GM21367 (cell line): ENCODE data around the gene KRT34.
"Not testable (repeated sequence)": the region's sequence is repeated elsewhere in the genome, so short reads cannot be mapped to it uniquely, and the experiment has no call there.

Experiments
- ATAC-seq: cut with Tn5 transposase; IDR thresholded peaks from one replicate; pipeline ENCODE4 v1.9.1; 2021; ENCODE audit not compliant: unreplicated experiment

KRT34 gene

DNA sequence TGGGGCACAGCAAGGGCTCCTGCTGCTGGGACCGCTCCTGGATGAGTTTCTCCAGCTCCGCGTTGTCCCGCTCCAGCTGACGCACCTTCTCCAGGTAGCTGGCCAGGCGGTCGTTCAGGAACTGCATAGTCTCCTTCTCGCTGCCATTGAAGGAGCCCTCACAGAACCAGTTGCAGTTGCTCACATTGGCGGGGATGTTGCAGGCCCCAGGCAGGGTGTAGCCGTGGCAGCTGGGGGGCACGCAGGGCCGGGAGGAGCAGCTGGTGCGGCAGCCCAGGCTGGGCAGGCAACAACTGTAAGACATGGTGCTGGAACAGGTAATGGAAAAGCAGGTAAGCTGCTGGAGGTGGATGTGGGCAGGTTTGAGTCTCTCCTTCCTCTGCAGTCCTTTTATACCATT is at the start of gene KRT34:
KRT34 (minus strand) TSS at position 364 of the 400 bp plus-strand sequence; CDS start at position 304, 60 bp downstream.
- not testable (repeated sequence) for ATAC-seq

DNA sequence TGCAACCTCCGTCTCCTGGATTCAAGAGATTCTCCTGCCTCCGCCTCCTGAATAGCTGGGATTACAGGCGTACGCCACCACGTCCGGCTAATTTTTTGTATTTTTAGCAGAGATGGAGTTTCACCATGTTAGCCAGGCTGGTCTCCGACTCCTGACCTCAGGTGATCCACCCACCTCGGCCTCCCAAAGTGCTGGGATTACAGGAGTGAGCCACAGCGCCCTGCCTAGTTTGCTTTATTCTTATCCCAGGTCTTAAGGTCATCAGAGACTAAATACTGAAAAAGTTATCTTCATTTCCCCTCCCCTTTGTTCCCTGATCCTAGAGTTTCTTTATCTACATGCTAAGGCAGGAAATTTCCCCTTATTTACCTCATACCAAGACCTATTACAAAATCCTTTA is 48.3 kb upstream of the KRT34 start:
- ATAC-seq: not testable (repeated sequence)

- no peak for ATAC-seq
Observed at GRCh38 chr17:41429667-41430066, 47.6 kb upstream of the KRT34 start.

GRCh38 chr17:41428591-41429291 is 46.6 kb upstream of the KRT34 start:
- no peak for ATAC-seq

DNA sequence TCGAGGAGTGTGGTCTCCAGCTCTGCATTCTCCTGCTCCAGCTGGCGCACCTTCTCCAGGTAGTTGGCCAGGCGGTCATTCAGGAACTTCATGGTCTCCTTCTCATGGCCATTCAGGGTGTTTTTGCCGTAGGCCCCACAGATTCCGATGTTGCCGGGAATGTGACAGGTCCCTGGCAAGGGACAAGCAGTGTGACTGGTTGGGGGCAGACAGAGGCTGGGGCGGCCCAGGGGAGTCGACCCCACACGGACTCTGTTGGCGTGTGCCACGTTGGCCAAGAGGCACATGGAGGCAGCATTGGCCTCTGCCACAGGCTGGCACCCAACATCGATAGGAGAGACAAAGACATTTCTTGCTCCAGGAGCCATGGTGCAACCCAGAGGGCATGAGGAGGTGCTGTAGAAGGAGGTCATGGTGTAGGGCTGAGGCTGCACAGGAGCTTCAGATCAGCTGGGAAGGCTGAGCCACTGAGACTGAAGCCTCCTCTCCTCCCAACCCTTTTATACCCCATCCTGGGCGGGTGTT is 42.1 kb upstream of the KRT34 start, which contains the start of gene KRT37:
KRT37 (minus strand) TSS at position 475 of the 525 bp plus-strand sequence; CDS start at position 413, 62 bp downstream.
- no peak for ATAC-seq

DNA sequence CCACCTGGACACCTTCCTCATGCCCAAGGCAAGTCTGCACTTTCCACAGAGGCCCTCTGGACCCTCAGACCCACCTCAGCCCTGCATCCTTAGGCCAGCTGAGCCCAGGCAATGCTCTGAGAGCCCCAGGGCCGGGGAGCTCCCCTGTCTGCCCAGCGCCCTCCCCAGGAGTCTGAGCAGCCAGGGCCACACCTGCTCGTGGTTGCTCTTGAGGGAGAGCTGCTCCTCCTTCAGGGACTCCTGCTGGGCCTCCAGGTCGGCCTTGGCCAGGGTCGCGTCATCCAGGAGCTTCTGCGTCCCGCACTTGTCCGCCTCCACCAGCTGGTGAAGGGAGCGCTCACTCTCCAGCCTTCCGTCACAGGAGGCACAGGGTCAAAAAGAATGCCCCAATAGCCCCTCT is 40.5 kb upstream of the KRT34 start:
- not testable (repeated sequence) for ATAC-seq

- ATAC-seq: no peak
Observed at GRCh38 chr17:41421617-41422016, 39.5 kb upstream of the KRT34 start.

- ATAC-seq: no peak
Observed at GRCh38 chr17:41421116-41421515, 39.0 kb upstream of the KRT34 start.

DNA sequence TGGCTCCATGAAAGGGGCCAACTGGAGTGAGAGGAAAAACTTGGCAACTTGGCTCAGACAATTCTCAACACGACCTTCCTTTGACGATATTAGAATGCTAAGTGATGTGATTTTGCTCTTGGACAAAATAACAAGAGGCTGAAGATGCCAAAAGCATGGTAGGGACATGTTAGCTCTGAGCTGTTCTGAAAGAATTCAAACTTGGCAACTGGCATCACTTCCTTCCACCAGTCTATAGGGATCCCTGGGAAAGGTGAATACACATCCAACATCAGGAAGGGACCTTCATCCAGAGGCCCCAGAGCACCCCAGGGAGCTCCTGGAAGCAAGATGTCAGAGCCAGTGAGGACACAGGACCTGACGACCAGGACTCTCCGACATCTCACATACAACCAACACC is 38.0 kb upstream of the KRT34 start:
- no peak for ATAC-seq

GRCh38 chr17:41419716-41420115 is 37.6 kb upstream of the KRT34 start:
- no peak for ATAC-seq

- no peak for ATAC-seq
Observed at GRCh38 chr17:41418116-41418860, 36.2 kb upstream of the KRT34 start.

DNA sequence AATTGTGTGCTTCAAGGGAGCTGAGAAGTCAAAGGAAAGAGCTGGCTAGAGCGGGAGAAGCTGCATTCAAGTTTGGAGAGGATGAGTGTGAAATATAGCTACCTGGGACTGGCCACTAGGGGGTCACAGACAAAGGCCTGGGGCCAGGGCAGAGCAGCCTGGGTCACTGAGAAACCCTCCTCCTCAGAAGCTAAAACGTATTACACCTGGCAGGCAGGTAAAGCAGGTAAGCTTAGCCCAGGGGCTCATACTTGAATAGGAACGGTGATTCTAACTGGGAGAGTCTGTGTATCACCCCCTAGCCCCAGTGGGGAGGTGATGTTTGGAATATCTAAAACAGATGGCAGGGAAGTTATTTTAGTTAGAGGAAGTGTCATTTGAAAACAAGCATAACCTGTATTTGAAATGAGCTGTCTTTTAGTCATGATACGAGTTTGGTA is 35.5 kb upstream of the KRT34 start:
- no peak for ATAC-seq

DNA sequence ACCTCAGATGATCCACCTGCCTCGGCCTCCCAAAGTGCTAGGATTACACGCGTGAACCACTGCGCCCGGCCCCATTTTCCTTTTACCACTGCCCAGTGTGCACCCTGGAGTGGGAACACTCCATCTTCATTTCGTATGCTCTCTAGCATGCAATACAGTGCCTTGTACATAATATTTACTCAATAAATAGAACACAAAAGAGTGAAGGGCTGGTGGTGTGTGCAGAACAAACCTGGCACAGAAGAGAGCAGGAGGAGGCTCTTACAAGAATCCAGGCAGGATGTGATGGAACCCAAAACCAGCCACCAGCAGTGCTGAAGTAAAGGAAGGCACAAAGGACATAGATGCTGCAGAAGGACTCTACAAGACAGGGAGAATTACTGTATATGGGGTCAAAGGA is 35.0 kb upstream of the KRT34 start:
- no peak for ATAC-seq

GRCh38 chr17:41416479-41416878 is 34.4 kb upstream of the KRT34 start:
- no peak for ATAC-seq

GRCh38 chr17:41415833-41416335 is 33.8 kb upstream of the KRT34 start:
- no peak for ATAC-seq

- no peak for ATAC-seq
Observed at GRCh38 chr17:41415411-41415810, 33.3 kb upstream of the KRT34 start.

DNA sequence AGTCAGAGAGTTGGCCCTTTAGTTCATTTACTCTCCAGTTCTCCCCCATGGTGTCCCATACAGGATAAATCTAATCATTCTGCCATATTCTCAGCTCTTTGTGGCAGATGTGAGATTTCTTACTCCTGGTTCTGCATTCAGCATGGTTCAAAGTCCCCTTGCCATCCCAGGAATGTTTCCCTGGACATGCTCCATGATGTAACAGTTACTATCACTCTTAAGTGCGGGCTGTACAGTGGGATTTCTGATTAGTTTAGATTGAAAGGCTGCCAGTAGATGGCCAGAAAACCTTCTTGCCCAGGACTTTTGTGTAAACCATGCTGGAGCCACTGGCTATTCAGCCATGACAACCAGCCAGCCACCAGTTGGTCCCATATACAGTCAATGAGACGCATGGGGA is 31.9 kb upstream of the KRT34 start:
- ATAC-seq: no peak

- ATAC-seq: no peak
Observed at GRCh38 chr17:41413353-41413957, 31.3 kb upstream of the KRT34 start.

GRCh38 chr17:41411072-41411840 is 29.1 kb upstream of the KRT34 start:
- ATAC-seq: no peak

DNA sequence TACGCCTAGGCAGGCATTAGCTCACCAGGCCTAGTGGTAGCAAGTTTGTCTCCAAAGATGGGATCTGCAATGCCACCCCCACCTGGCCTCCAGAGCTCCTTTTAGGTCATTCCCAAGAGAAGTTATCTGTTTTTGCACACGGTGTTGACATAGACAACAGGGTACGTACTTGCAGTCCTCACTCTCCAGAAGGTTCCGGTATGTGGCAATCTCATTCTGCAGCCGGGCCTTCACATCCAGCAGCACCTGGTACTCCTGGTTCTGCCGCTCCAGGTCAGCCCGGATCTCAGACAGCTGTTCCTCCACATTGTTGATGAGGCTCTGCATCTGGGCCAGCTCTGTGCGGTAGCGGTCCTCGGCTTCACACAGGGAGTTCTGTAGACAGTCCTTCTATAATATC is 25.1 kb upstream of the KRT34 start:
- no peak for ATAC-seq

GRCh38 chr17:41406205-41406604 is 24.1 kb upstream of the KRT34 start:
- no peak for ATAC-seq
